ENCODE results near the gene SLC30A3.

DNA sequence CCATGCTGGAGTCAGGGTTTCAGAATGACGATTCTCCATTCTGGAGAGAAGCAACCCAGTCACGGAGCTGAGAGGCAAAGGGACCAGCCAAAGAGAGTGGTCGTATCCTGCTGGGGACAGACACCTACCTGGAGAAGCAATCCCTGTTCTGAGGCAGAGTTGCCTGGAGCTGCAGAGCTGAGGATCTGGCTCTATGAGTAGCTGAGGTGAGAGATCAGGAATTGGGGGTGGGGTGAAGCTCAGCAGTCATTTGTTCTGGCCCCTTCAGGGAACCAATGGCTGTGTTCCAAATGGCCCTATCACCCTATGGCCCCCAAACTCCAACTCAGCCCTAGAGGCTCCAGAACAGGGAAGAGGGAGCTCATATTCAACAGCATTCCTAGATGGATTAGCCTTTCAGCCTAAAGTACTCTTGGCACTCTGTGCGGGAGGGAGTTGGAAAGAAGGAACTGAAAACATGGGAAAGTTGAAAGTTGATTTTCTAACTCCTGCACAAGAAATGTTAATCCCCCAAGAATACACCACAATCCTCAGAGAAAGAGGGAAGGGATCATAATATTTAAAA lies 54.3 kb downstream of the SLC30A3 start:
- TF ChIP-seq, protein P1, sequence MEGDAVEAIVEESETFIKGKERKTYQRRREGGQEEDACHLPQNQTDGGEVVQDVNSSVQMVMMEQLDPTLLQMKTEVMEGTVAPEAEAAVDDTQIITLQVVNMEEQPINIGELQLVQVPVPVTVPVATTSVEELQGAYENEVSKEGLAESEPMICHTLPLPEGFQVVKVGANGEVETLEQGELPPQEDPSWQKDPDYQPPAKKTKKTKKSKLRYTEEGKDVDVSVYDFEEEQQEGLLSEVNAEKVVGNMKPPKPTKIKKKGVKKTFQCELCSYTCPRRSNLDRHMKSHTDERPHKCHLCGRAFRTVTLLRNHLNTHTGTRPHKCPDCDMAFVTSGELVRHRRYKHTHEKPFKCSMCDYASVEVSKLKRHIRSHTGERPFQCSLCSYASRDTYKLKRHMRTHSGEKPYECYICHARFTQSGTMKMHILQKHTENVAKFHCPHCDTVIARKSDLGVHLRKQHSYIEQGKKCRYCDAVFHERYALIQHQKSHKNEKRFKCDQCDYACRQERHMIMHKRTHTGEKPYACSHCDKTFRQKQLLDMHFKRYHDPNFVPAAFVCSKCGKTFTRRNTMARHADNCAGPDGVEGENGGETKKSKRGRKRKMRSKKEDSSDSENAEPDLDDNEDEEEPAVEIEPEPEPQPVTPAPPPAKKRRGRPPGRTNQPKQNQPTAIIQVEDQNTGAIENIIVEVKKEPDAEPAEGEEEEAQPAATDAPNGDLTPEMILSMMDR (IDR thresholded peaks at IDR 0.05; ENCODE audit: low read depth, low read length), result no peak
- no peak for TF ChIP-seq POLR2A (IDR thresholded peaks at IDR 0.05; ENCODE audit: extremely low read depth, insufficient read length)

All from NB4 (cell line).